ENCODE data around the gene TOMM20L.
"Not testable (repeated sequence)": the region's sequence is repeated elsewhere in the genome, so short reads cannot be mapped to it uniquely, and the experiment has no call there.

TOMM20L gene

GRCh38 chr14:58395812-58396788 is at the start of gene TOMM20L:
Gene TOMM20L (plus strand): TSS chr14:58395930. CDS start chr14:58395958, 28 bp downstream.
- DNase-seq (ENCODE audit: low spot score) = peak; percentile 41

- DNase-seq (ENCODE audit: low spot score) = peak; percentile 9
Measured at GRCh38 chr14:58353516-58354299, 42.0 kb upstream of the TOMM20L start.

- DNase-seq (ENCODE audit: low spot score) = no peak
Measured at GRCh38 chr14:58354808-58355207, 40.9 kb upstream of the TOMM20L start.

- no peak for DNase-seq (ENCODE audit: low spot score)
Measured at GRCh38 chr14:58356268-58356667, 39.5 kb upstream of the TOMM20L start.

GRCh38 chr14:58362272-58362671 is 33.5 kb upstream of the TOMM20L start:
- DNase-seq (ENCODE audit: low spot score) = not testable (repeated sequence)

- no peak for DNase-seq (ENCODE audit: low spot score)
Measured at GRCh38 chr14:58362798-58363412, 32.8 kb upstream of the TOMM20L start.

- DNase-seq (ENCODE audit: low spot score) = no peak
Measured at GRCh38 chr14:58364316-58364715, 31.4 kb upstream of the TOMM20L start.

GRCh38 chr14:58367296-58367695 is 28.4 kb upstream of the TOMM20L start:
- no peak for DNase-seq (ENCODE audit: low spot score)

- DNase-seq (ENCODE audit: low spot score) = no peak
Measured at GRCh38 chr14:58368956-58369355, 26.8 kb upstream of the TOMM20L start.

- DNase-seq (ENCODE audit: low spot score) = no peak
Measured at GRCh38 chr14:58376791-58377190, 18.9 kb upstream of the TOMM20L start.

- no peak for DNase-seq (ENCODE audit: low spot score)
Measured at GRCh38 chr14:58390830-58391229, 4.9 kb upstream of the TOMM20L start.

- DNase-seq (ENCODE audit: low spot score) = no peak
Measured at GRCh38 chr14:58395562-58395811, 243 bp upstream of the TOMM20L start.

GRCh38 chr14:58397156-58397555 is 1.4 kb downstream of the TOMM20L start:
- no peak for DNase-seq (ENCODE audit: low spot score)

- no peak for DNase-seq (ENCODE audit: low spot score)
Measured at GRCh38 chr14:58398495-58398894, 2.8 kb downstream of the TOMM20L start.

GRCh38 chr14:58398895-58399294 is 3.2 kb downstream of the TOMM20L start:
- DNase-seq (ENCODE audit: low spot score) = no peak

- DNase-seq (ENCODE audit: low spot score) = no peak
Measured at GRCh38 chr14:58401587-58401986, 5.9 kb downstream of the TOMM20L start.

- DNase-seq (ENCODE audit: low spot score) = peak; percentile 81
Measured at GRCh38 chr14:58408681-58409215, 13.0 kb downstream of the TOMM20L start.

- DNase-seq (ENCODE audit: low spot score) = no peak
Measured at GRCh38 chr14:58414845-58415244, 19.1 kb downstream of the TOMM20L start.

GRCh38 chr14:58415636-58416547 is 20.2 kb downstream of the TOMM20L start:
- no peak for DNase-seq (ENCODE audit: low spot score)

GRCh38 chr14:58416934-58417333 is 21.2 kb downstream of the TOMM20L start:
- not testable (repeated sequence) for DNase-seq (ENCODE audit: low spot score)

GRCh38 chr14:58426670-58427280 is 31.0 kb downstream of the TOMM20L start:
- peak; percentile 77 for DNase-seq (ENCODE audit: low spot score)

All from putamen (tissue), 1 donor.